GM12878 (cell line): Measurements from ENCODE around the gene NCMAP.

Experiments used
- CTCF ChIP-seq, 3 experiments: IDR thresholded peaks in 2 of 3; conservative IDR thresholded peaks in 1 of 3; 2 replicates each; pipeline ENCODE4 v1.5.1; 2011; ENCODE audit warnings: low read depth in 3 of 3, low read length in 3 of 3, mild to moderate bottlenecking in 3 of 3, control low read depth in 2 of 3, moderate library complexity in 2 of 3, inconsistent platforms in 1 of 3, mixed read lengths in 1 of 3; ENCODE audit not compliant: control insufficient read depth in 2 of 3, insufficient read depth in 1 of 3; ENCODE audit errors: extremely low read depth in 1 of 3
- HDGF ChIP-seq: fragments of 450-650 bp; IDR thresholded peaks from 2 replicates; pipeline ENCODE4 v1.6.1; 2016; ENCODE audit warnings: antibody characterized with exemption
- POLR2A ChIP-seq: IDR thresholded peaks from 2 replicates; pipeline ENCODE4 v1.6.1; 2011; ENCODE audit warnings: low read depth, mild to moderate bottlenecking, low read length
- RAD21 ChIP-seq: IDR thresholded peaks from 2 replicates; pipeline ENCODE4 v1.6.1; 2011; ENCODE audit warnings: mild to moderate bottlenecking, low read depth, low read length, moderate library complexity; ENCODE audit not compliant: insufficient read depth
- TCF12 ChIP-seq: IDR thresholded peaks from 2 replicates; pipeline ENCODE4 v1.6.1; 2011; ENCODE audit warnings: low read depth, mild to moderate bottlenecking, low read length
- USF2 ChIP-seq: IDR thresholded peaks from 2 replicates; pipeline ENCODE4 v1.6.1; 2011; ENCODE audit warnings: low read depth, low read length, improper control_type of control experiment, borderline replicate concordance
- YY1 ChIP-seq: IDR thresholded peaks from 2 replicates; pipeline ENCODE4 v1.6.1; 2011; ENCODE audit warnings: low read depth, mild to moderate bottlenecking, low read length

GRCh38 chr1:24588573-24588972, 32.7 kb downstream of the NCMAP start:
- TF ChIP-seq RAD21 = no peak
- no peak for TF ChIP-seq HDGF
- no peak for TF ChIP-seq POLR2A
- TF ChIP-seq CTCF (IDR thresholded peaks at IDR 0.05 in 2 of 3, conservative IDR thresholded peaks at IDR 0.05 in 1 of 3; ENCODE audit: control insufficient read depth in 2 of 3, extremely low read depth in 1 of 3, insufficient read depth in 1 of 3, low read depth in 3 of 3, low read length in 3 of 3) = no peak
- no peak for TF ChIP-seq TCF12
- TF ChIP-seq YY1 = no peak
- TF ChIP-seq USF2 = no peak
